Esophagus (tissue), 2 donors: ENCODE measurements around the gene VAMP7. TPM values are rescaled to one million over a fixed set of nuclear protein-coding genes. Genes with fewer than 3 reads are reported as not detected.
"Not testable (repeated sequence)": the region's sequence is repeated elsewhere in the genome, so short reads cannot be mapped to it uniquely, and the experiment has no call there.

Experiments used
- H3K27ac ChIP-seq, 2 donors: one replicate each; pipeline ENCODE4 v1.5.1; 2013; ENCODE audit warnings: low read depth in 2 of 2, mild to moderate bottlenecking in 2 of 2, inconsistent platforms in 1 of 2, low read length in 1 of 2, moderate library complexity in 1 of 2
- H3K27me3 ChIP-seq, 2 donors: one replicate each; pipeline ENCODE4 v1.6.1; 2013; ENCODE audit warnings: low read length in 2 of 2, control low read depth in 1 of 2, mild to moderate bottlenecking in 1 of 2; ENCODE audit not compliant: insufficient read depth in 2 of 2, control insufficient read depth in 1 of 2
- H3K36me3 ChIP-seq, 2 donors: one replicate each; pipeline ENCODE4 v1.6.1; 2013; ENCODE audit warnings: low read length in 1 of 2; ENCODE audit not compliant: control insufficient read depth in 2 of 2, insufficient read depth in 2 of 2
- H3K4me1 ChIP-seq, 2 donors: one replicate each; pipeline ENCODE4 v1.6.1; 2013; ENCODE audit warnings: low read length in 1 of 2; ENCODE audit not compliant: control insufficient read depth in 2 of 2, insufficient read depth in 2 of 2
- H3K4me3 ChIP-seq, 2 donors: one replicate each; pipeline ENCODE4 v1.5.1; 2013; ENCODE audit warnings: low read length in 2 of 2, mild to moderate bottlenecking in 2 of 2, low read depth in 1 of 2, moderate library complexity in 1 of 2
- H3K9me3 ChIP-seq, 2 donors: one replicate each; pipeline ENCODE4 v1.6.1; 2013; ENCODE audit warnings: mild to moderate bottlenecking in 2 of 2, low read depth in 1 of 2, low read length in 1 of 2, moderate library complexity in 1 of 2; ENCODE audit not compliant: control insufficient read depth in 2 of 2, insufficient read depth in 1 of 2
- WGBS, 2 donors: extraction: QIAGEN DNeasy Blood & Tissue Kit; methylation state at CpG; one replicate each; pipeline ENCODE4 v1.1.7; 2013; 5-methylcytosine and 5-hydroxymethylcytosine counted together
- polyA plus RNA-seq, 2 donors: library from polyadenylated mRNA; stranded (reverse); fragments of 200-250 nt; gene quantifications; one replicate each; pipeline ENCODE4 v1.2.3, GENCODE V29; 2013
- donor health status: healthy with polysubstance abuse.
- donor health status: Bipolar disorder and iron deficiency.

VAMP7 gene
- polyA plus RNA-seq, 2 donors, result 11.8 to 18.4 TPM

- no peaks in the 10 kb centered on the region for H3K27me3 ChIP-seq
- WGBS, 2 donors, result 78 to 83% methylated on average over 4 of the region's 4 CpGs
- no peaks in the 10 kb centered on the region for H3K36me3 ChIP-seq
- no peaks in the 10 kb centered on the region for H3K4me1 ChIP-seq
- no peak overlapping the region for H3K4me3 ChIP-seq
- H3K27ac ChIP-seq, result no peak overlapping the region
- H3K9me3 ChIP-seq, result no peaks in the 10 kb centered on the region
These were observed 15.4 kb downstream of the VAMP7 start for GRCh38 chrX:155896512-155896911.

GRCh38 chrX:155899366-155899765 is 18.2 kb downstream of the VAMP7 start:
- Histone ChIP-seq H3K4me1 (no peaks in the 10 kb centered on the region), H3K27me3 (no peaks in the 10 kb centered on the region), H3K9me3 (no peaks in the 10 kb centered on the region), H3K27ac (no peak overlapping the region), H3K36me3 (no peaks in the 10 kb centered on the region), H3K4me3 (no peak overlapping the region)
- WGBS, 2 donors, result 65 to 77% methylated on average over 3 of the region's 3 CpGs

GRCh38 chrX:155900765-155901164 is 19.6 kb downstream of the VAMP7 start:
- H3K27ac ChIP-seq, result no peak overlapping the region
- no peaks in the 10 kb centered on the region for H3K9me3 ChIP-seq
- H3K4me1 ChIP-seq, result no peaks in the 10 kb centered on the region
- no peak overlapping the region for H3K4me3 ChIP-seq
- no peaks in the 10 kb centered on the region for H3K36me3 ChIP-seq
- no peaks in the 10 kb centered on the region for H3K27me3 ChIP-seq
- WGBS, 2 donors, result 90 to 95% methylated on average over 2 of the region's 2 CpGs

GRCh38 chrX:155907661-155908060 is 26.5 kb downstream of the VAMP7 start:
- not testable (repeated sequence) for H3K27ac ChIP-seq, H3K4me3 ChIP-seq, H3K27me3 ChIP-seq, H3K9me3 ChIP-seq, H3K36me3 ChIP-seq, H3K4me1 ChIP-seq
- 95 to 96% methylated on average over 17 to 26 of the region's 26 CpGs for WGBS, 2 donors

GRCh38 chrX:155923200-155923599 is 42.1 kb downstream of the VAMP7 start:
- peaks cover 0 to 2% of the 10 kb centered on the region in 2 donors for H3K36me3 ChIP-seq
- no peak overlapping the region for H3K27ac ChIP-seq
- H3K4me3 ChIP-seq, result no peak overlapping the region
- no peaks in the 10 kb centered on the region for H3K27me3 ChIP-seq
- WGBS, 2 donors, result 83 to 87% methylated on average over 2 of the region's 2 CpGs
- no peaks in the 10 kb centered on the region for H3K9me3 ChIP-seq
- no peaks in the 10 kb centered on the region for H3K4me1 ChIP-seq

- WGBS, 2 donors, result 88% methylated on average over 7 of the region's 8 CpGs
- H3K9me3 ChIP-seq, H3K4me3 ChIP-seq, H3K27me3 ChIP-seq, H3K36me3 ChIP-seq, H3K4me1 ChIP-seq, H3K27ac ChIP-seq: not testable (repeated sequence)
These were observed 49.9 kb downstream of the VAMP7 start for GRCh38 chrX:155930852-155931618.

- H3K27me3 ChIP-seq, result no peaks in the 10 kb centered on the region
- H3K4me3 ChIP-seq, result no peak overlapping the region
- no peaks in the 10 kb centered on the region for H3K9me3 ChIP-seq
- no peaks in the 10 kb centered on the region for H3K4me1 ChIP-seq
- peaks cover 0 to 4% of the 10 kb centered on the region in 2 donors for H3K36me3 ChIP-seq
- H3K27ac ChIP-seq, result no peak overlapping the region
These were observed 57.0 kb downstream of the VAMP7 start for GRCh38 chrX:155938132-155938531.

GRCh38 chrX:155949098-155949497 is 68.0 kb downstream of the VAMP7 start:
- Histone ChIP-seq H3K9me3 (no peaks in the 10 kb centered on the region), H3K27ac (no peak overlapping the region), H3K36me3 (no peaks in the 10 kb centered on the region), H3K4me1 (no peaks in the 10 kb centered on the region), H3K4me3 (no peak overlapping the region), H3K27me3 (no peaks in the 10 kb centered on the region)
- 59 to 68% methylated on average over 2 of the region's 2 CpGs for WGBS, 2 donors

GRCh38 chrX:155951237-155951789 is 70.2 kb downstream of the VAMP7 start:
- H3K4me1 ChIP-seq, result no peaks in the 10 kb centered on the region
- H3K27ac ChIP-seq, result no peak overlapping the region
- no peaks in the 10 kb centered on the region for H3K36me3 ChIP-seq
- peaks cover 0 to 7% of the 10 kb centered on the region in 2 donors for H3K9me3 ChIP-seq
- WGBS, 2 donors, result 63 to 68% methylated on average over 3 of the region's 3 CpGs
- H3K27me3 ChIP-seq, result no peaks in the 10 kb centered on the region
- no peak overlapping the region for H3K4me3 ChIP-seq

- 73% methylated on average over 3 of the region's 3 CpGs for WGBS, 2 donors
- Histone ChIP-seq H3K9me3 (peaks cover 0 to 7% of the 10 kb centered on the region in 2 donors), H3K4me3 (no peak overlapping the region), H3K36me3 (no peaks in the 10 kb centered on the region), H3K27me3 (no peaks in the 10 kb centered on the region), H3K27ac (no peak overlapping the region), H3K4me1 (no peaks in the 10 kb centered on the region)
These were observed 71.9 kb downstream of the VAMP7 start for GRCh38 chrX:155953055-155953454.
